ENCODE data around the gene EHD4. TPM values are rescaled to one million over a fixed set of nuclear protein-coding genes. Genes with fewer than 3 reads are reported as not detected.
A peak's percentile ranks its signal among the peaks of the same experiment; 100 is the strongest.

EHD4 gene
- polyA plus RNA-seq, 1 of the 3 experiments (the other 2 are of a cell fraction) = 17.5 TPM

DNA sequence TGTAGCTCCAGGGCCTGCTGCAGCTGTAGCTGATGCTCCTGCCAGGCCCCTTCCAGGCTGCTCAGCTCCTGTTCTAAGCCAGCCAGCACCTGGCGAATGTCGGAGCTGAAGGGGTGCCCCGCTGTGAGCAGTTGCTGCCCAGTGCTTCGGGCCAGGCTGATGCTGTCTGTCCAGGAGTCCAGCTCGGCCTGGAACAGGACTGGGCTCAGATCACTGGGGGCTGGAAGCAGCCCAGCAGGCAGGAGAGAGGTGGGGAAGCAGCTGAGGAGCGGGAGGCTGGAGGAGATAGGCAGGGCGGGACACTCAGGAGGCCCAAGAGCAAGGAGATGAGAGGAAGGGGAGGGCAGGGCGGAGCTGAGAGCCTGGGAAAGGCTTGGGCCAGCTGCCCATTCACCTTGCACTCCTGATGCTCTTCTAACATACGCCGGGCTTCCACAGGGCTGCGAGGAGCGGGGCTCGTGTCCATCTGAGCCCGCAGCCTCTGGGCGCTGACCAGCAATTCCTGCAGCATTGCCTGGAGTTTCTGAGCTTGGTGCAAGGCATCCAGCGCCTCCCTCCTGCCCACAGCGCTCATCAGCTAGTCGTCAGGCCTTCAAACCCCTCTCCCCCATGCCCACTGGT lies 110.5 kb downstream of the EHD4 start:
- Histone ChIP-seq H3K9me3 (no peaks in the 10 kb centered on the region), H3K9ac (no peak overlapping the region), H3K4me3 (ENCODE audit: low read depth in 2 of 2, low read length in 1 of 2) (no peak overlapping the region), H3F3A (replicated peaks; ENCODE audit: insufficient read depth) (no peaks in the 10 kb centered on the region), H2AFZ (ENCODE audit: low read depth) (no peak overlapping the region), H4K20me1 (ENCODE audit: insufficient read depth) (no peaks in the 10 kb centered on the region), H3K36me3 (replicated peaks in 1 of 2; ENCODE audit: control insufficient read depth in 1 of 2, insufficient read depth in 2 of 2, low read length in 1 of 2) (no peaks in the 10 kb centered on the region), H3K4me1 (ENCODE audit: control insufficient read depth in 1 of 2, insufficient read depth in 2 of 2, low read depth in 1 of 2, low read length in 1 of 2) (peaks cover 0 to 30% of the 10 kb centered on the region in 2 experiments; a peak in 1 of 4 replicates), H3K79me2 (ENCODE audit: insufficient read depth) (no peaks in the 10 kb centered on the region), H3K9me2 (no peaks in the 10 kb centered on the region), H3K27me3 (ENCODE audit: insufficient read depth) (no peaks in the 10 kb centered on the region), H3K4me2 (no peak overlapping the region), H3K27ac (ENCODE audit: low read depth in 2 of 2, low read length in 1 of 2) (peak overlapping the region in 1 of 2 experiments; percentile 28; a peak in 1 of 4 replicates)
- no peak for DNase-seq
- CTCF ChIA-PET = interaction anchor here (1.2 to 2.5 kb wide), 3 partner anchors 18 to 304 kb away, joined by 3 to 15 read pairs (median 3); no protein-coding TSS in a partner anchor
- POLR2A ChIA-PET = interaction anchor here (0.6 to 1.7 kb wide), 3 partner anchors 9 to 14 kb away, joined by 3 to 6 read pairs (median 3); no protein-coding TSS in a partner anchor
- 80% methylated on average over 17 of the region's 18 CpGs for WGBS (ENCODE audit: low lambda C conversion rate)
- TF ChIP-seq SIN3A (IDR thresholded peaks at IDR 0.05; ENCODE audit: borderline replicate concordance, low read depth, low read length) (no peak), NRF1 (IDR thresholded peaks at IDR 0.05; ENCODE audit: low read depth, low read length) (no peak), CHD2 (IDR thresholded peaks at IDR 0.05; ENCODE audit: low read length, partially characterized antibody) (no peak)

DNA sequence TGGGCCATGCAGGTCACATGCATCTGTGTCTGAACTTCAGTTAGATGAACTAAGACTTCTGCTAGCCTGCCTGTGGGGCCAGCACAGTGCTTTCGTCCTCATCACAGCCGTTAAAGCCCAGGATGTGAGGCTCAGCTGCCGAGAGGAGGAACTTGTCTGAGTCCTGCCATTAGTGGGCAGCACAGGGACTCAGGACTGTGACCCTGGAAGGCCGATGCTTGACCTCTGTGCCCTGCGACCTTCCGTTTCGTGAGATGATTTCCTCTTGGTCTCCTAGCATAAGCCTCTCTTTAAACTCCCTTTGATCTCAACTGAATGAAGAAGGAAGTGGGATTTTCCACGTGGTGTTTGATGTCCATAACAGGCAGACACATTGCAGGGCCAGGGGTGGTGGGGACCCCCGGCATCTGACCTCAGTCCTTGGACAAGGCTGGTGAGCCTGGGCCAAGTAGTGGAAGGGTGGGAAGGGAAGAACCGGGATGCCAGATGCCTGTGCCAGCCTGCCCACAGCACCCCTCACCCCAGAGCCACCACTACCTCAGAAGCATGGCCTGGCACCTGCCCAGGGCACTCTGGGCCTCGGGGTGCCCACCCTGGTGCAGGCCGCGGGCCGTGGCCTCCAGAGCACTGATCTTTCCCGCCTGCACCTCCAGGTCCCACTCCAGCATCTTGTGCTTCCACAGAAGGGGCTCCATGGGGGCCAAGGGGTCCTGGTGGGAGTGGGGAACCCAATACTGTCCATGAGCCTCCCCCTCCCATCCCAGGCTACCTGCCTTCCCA lies 112.1 kb downstream of the EHD4 start:
- no peaks in the 10 kb centered on the region for H3K9me2 ChIP-seq
- no peak overlapping the region for H2AFZ ChIP-seq (ENCODE audit: low read depth)
- WGBS (ENCODE audit: low lambda C conversion rate) = 77% methylated on average over 7 of the region's 15 CpGs
- H3K4me1 ChIP-seq (ENCODE audit: control insufficient read depth in 1 of 2, insufficient read depth in 2 of 2, low read depth in 1 of 2, low read length in 1 of 2) = peaks cover 0 to 16% of the 10 kb centered on the region in 2 experiments; a peak in 1 of 4 replicates
- H3F3A ChIP-seq (replicated peaks; ENCODE audit: insufficient read depth) = no peaks in the 10 kb centered on the region
- TF ChIP-seq TEAD4 (IDR thresholded peaks at IDR 0.05; ENCODE audit: borderline replicate concordance, insufficient read depth) (no peak), RAD21 (IDR thresholded peaks at IDR 0.05; ENCODE audit: low read length) (no peak), NRF1 (IDR thresholded peaks at IDR 0.05; ENCODE audit: low read depth, low read length) (no peak), JUND (IDR thresholded peaks at IDR 0.05) (no peak), GABPA (IDR thresholded peaks at IDR 0.05; ENCODE audit: low read depth) (no peak), RXRA (IDR thresholded peaks at IDR 0.05; ENCODE audit: borderline replicate concordance, low read depth) (no peak)
- TF ChIP-seq, protein P1, sequence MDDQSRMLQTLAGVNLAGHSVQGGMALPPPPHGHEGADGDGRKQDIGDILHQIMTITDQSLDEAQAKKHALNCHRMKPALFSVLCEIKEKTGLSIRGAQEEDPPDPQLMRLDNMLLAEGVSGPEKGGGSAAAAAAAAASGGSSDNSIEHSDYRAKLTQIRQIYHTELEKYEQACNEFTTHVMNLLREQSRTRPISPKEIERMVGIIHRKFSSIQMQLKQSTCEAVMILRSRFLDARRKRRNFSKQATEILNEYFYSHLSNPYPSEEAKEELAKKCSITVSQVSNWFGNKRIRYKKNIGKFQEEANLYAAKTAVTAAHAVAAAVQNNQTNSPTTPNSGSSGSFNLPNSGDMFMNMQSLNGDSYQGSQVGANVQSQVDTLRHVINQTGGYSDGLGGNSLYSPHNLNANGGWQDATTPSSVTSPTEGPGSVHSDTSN (IDR thresholded peaks at IDR 0.05) = no peak
- TF ChIP-seq, protein P2, sequence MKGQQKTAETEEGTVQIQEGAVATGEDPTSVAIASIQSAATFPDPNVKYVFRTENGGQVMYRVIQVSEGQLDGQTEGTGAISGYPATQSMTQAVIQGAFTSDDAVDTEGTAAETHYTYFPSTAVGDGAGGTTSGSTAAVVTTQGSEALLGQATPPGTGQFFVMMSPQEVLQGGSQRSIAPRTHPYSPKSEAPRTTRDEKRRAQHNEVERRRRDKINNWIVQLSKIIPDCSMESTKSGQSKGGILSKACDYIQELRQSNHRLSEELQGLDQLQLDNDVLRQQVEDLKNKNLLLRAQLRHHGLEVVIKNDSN (IDR thresholded peaks at IDR 0.05; ENCODE audit: borderline replicate concordance, low read depth) = no peak
- H3K27me3 ChIP-seq (ENCODE audit: insufficient read depth) = no peaks in the 10 kb centered on the region
- no peaks in the 10 kb centered on the region for H3K36me3 ChIP-seq (replicated peaks in 1 of 2; ENCODE audit: control insufficient read depth in 1 of 2, insufficient read depth in 2 of 2, low read length in 1 of 2)
- no peaks in the 10 kb centered on the region for H3K79me2 ChIP-seq (ENCODE audit: insufficient read depth)
- CTCF ChIA-PET = interaction anchor here (1.7 to 2.5 kb wide), 2 partner anchors 19 to 44 kb away, joined by 3 to 15 read pairs; no protein-coding TSS in a partner anchor
- H3K4me3 ChIP-seq (ENCODE audit: low read depth in 2 of 2, low read length in 1 of 2) = no peak overlapping the region
- POLR2A ChIA-PET = no interaction called here
- H3K4me2 ChIP-seq = no peak overlapping the region
- H4K20me1 ChIP-seq (ENCODE audit: insufficient read depth) = no peaks in the 10 kb centered on the region
- no peak overlapping the region for H3K27ac ChIP-seq (ENCODE audit: low read depth in 2 of 2, low read length in 1 of 2)
- no peaks in the 10 kb centered on the region for H3K9me3 ChIP-seq
- H3K9ac ChIP-seq = no peak overlapping the region
- DNase-seq = no peak

All from SK-N-SH (cell line).